H54 (cell line): ENCODE results near the gene MED31.
"Not testable (repeated sequence)": the region's sequence is repeated elsewhere in the genome, so short reads cannot be mapped to it uniquely, and the experiment has no call there.

Source experiments
- DNase-seq: peaks from one replicate; pipeline ENCODE4 v3.0.0; 2011; ENCODE audit warnings: low spot score, mixed read lengths; ENCODE audit not compliant: insufficient read length
- FAIRE-seq: peaks from 3 replicates; lab custom pipeline; 2011; peaks lifted over from hg19 to GRCh38; lab: Jason Lieb, UNC
- POLR2A ChIP-seq: IDR thresholded peaks from 2 replicates; pipeline ENCODE4 v1.6.1; 2011; ENCODE audit warnings: low read depth, mild to moderate bottlenecking, low read length

The MED31 gene

DNA sequence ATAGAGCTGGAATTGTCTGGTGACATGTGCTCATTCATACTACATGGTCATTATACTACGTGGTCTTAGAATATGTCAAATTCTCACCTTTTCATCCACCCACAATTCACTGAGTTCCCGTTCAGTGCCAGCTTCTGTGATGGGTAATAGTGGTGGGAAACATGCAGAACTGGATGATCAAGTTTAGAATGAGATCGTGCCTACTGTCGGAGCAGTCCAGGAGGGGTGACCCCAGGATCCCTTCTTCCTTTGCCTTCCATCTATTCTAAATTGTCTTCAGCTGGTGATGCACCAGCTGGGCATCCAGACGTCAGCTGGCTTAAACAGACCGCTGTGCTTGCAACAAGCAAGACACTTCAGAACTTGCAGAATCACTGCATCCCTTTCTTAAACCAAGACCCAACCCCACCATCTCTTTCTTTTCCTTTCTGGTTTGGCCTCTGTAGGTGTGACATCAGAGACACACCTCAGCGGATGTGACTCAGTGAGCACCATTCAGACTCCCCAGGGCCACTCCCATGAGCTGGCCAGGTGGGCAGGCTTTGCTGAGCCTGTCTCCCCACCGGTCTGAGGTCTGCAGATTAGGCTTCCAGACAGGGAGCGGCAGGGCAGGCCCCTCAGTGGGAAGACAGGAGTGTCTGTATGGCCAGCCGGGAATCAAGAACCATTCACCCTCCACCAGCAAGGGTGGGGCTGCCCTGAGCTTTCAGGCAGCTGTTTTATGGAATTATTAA, 18.2 kb upstream of the MED31 start:
- DNase-seq (no peak), FAIRE-seq (no peak)
- no peak for TF ChIP-seq POLR2A

DNA sequence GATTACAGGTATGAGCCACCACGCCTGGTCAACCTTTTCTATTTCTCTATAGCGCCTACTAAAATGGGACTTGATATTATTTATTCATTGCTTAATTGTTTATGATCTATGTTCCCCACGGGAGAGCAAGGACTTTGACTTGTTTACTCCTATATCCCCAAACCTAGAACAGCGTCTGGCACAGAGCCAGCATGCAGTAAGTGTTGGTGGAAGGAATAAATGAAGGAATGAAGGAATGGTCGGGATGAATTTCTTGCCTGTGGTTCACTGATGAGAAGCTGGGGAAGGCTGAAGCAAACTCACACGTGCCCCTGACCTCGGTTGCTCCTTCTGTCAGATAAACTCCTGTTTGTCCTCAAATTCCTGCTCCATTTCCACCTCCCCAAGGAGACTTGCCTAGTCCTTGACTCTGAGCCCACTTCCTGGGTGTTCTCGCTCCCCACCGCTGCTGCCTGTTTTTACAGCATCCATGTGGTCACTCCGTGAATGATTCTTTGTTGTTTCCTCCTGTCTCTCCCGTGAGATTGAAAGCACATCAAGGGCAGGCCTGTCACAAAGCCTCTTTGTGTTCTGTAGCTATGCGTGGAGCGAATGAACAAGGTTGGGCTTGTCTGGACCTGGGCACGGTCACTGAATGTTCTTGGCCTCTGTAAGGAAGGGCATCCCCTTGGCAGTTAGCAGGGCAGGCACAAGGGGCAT, 17.5 kb upstream of the MED31 start:
- no peak for TF ChIP-seq POLR2A
- no peak for FAIRE-seq
- DNase-seq: no peak

DNA sequence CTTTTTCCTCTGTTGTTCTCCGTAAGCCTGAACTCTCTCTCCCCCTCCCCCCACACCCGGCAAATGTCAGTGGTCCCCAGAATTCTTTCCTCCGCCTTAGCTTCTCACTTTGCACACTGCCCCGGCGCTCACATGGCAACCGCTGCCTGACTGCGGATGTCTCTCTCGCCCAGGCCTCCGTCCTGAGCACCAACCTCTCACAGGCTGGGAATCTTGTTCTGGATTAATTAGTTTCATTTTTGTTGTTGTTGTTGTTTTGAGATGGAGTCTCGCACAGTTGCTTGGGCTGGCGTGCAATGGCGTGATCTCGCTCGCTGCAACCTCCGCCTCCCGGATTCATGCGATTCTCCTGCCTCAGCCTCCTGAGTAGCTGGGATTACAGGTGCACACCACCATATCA, 16.8 kb upstream of the MED31 start:
- no peak for FAIRE-seq
- TF ChIP-seq POLR2A: no peak
- DNase-seq: no peak

DNA sequence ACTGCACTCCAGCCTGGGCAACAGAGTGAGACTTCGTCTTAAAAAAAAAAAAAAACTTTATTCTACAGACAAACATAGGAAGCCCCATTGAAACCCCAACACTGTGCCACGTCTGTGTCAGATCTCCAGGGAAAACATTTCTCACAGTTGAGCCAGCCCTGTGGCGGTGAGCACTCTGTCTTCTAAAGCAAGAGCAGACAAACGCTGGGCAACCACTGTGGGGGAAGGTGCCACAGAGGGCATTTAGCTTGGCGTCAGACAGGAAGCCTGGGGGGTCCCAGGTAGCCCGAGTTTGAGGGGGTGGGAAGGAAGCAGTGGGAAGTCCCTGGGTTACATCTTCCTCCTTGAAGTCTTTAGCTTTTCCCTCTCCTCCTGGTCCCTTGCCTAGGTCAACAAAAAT, 16.1 kb upstream of the MED31 start:
- FAIRE-seq (no peak), DNase-seq (no peak)
- no peak for TF ChIP-seq POLR2A

DNA sequence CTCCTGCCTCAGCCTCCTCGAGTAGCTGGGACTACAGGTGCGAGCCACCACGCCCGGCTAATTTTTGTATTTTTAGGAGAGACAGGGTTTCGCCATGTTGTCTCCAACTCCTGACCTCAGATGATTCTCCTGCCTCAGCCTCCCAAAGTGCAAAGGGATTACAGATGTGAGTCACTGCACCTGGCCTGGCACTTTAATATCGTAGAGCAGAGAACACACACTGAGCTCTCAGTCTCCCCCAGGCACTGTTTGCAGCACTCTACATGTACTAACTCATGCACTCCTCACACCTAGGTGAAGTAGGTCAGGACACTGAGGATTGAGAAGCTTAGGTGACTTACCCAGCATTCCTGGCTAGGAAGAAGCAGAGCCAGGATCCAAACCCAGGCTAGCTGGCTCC, 15.2 kb upstream of the MED31 start:
- DNase-seq (no peak), FAIRE-seq (no peak)
- TF ChIP-seq POLR2A: no peak

DNA sequence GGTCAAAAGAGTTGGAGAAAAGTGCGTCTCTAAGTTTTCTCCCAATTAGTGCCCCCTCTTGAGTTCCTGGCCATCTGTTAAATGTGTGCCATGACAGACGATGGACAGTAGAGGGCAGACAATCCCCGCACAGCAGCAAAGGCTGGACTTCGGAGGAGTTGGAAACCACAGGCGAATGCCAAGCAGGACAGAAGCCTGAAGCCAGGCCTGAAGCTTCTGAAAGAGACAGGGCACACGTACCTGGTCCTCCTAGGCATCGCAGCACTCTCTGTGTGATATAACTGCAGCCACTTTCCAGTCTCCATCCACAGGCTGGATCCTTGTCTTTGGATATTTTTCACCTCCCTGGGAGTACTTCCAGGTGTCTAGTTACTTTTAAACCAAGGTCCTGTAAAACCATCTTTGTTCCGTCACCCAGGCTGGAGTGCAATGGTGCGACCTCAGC, 14.7 kb upstream of the MED31 start:
- no peak for TF ChIP-seq POLR2A
- DNase-seq (peak; percentile 82), FAIRE-seq (peak; percentile 69)

DNA sequence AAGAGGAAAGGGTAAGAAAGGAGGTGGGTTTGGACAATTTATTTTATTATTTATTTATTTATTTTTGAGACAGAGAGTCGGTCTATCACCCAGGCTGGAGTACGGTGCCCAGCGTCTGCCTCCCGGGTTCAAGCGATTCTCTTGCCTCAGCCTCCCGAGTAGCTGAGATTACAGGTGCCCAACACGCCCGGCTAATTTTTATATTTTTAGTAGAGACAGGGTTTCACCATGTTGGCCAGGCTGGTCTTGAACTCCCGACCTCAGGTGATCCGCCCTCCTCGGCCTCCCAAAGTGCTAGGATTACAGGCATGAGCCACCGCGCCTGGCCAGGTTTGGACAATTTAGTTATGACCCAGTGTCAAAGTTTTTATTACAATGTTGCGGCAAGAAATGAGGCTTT, 11.8 kb upstream of the MED31 start:
- DNase-seq, FAIRE-seq: not testable (repeated sequence)

DNA sequence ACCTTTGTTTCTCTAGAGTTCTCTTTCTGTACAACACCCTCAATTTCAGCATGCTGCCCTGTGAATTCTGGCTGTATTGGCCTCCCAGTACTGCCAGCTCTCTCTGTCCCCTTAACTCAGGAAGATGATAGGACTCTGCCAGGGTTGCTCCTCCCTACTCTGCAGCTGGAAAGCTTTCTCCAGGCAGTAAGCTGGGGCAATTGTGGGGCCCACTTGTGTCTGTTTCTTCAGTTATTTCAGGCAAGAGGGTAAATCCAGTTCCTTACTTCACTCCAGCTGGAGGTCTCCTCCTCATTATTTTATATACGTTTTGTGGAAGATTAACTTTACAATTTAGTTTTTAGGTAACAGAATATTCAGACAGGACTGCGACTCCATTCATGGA, 10.1 kb upstream of the MED31 start:
- TF ChIP-seq POLR2A: no peak
- DNase-seq (no peak), FAIRE-seq (no peak)

DNA sequence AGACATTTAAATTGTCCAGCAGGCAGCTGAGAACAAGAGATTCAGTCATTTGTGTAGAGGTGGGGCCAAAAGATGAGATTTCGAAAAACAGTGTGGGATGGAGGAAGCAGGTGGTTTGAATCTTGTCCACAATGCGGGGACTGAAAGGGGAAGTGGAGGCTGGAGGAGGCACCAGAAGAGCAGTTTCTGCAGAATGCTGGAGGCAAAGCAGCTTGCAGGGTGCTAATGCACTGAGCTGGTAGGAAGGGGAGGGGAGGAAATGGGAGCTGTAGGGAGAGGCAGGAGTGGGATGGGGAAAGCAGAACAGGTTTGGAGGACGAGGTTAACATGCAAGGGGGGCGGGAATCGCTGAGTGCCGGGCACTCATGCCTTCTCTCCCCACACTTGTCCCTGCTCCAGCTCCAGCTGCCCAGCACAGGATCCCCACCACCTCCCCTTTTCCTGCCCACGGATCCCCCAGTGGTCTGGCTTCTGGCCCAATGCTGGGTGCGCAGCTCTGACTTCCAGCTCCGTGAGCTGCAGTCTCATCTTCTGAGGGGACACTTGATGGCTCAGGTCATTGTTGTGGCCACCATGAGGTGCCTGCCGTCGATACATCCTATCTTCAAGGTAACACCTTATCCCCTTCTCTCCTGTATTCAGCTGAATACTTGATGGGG, 9.5 kb upstream of the MED31 start:
- no peak for TF ChIP-seq POLR2A
- no peak for FAIRE-seq
- no peak for DNase-seq

DNA sequence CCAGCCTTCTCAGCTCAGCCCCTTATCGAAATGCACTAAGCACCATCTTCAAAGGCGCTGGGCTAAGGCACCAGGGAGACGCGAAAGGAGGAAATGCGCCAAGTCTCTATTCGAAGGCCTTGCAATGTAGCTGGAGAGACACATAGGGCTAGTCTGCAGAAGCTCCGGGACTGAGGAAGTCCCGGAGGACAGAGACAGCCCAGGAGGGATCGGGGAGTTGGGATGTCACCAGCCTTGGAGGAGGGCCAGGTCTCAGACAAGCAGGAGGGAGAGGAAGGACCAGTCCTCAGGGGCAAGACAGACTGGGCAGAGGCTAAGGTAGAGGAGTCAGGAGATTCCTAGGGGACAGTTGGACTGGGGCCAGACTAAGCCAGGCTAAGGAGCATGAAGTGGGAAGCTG, 8.7 kb upstream of the MED31 start:
- TF ChIP-seq POLR2A: no peak
- DNase-seq (no peak), FAIRE-seq (no peak)

DNA sequence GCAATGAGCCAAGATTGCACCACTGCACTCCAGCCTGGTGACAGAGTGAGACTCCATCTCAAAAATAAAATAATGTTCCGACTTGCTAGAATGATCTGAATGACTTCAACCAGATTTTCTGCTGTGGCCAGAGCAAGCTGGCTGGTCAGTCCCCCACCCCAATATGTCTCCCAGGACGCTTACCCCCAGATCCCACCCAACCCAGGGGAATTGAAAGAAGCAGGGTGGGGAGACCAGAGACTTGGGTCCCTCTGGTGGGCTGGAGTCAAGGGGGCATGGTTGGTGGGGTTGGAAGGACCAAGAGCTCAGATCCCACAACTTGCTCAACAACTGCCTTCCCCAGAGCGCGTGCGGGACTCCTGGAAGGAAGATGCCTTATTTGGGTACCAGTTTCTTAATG, 7.0 kb upstream of the MED31 start:
- not testable (repeated sequence) for FAIRE-seq

DNA sequence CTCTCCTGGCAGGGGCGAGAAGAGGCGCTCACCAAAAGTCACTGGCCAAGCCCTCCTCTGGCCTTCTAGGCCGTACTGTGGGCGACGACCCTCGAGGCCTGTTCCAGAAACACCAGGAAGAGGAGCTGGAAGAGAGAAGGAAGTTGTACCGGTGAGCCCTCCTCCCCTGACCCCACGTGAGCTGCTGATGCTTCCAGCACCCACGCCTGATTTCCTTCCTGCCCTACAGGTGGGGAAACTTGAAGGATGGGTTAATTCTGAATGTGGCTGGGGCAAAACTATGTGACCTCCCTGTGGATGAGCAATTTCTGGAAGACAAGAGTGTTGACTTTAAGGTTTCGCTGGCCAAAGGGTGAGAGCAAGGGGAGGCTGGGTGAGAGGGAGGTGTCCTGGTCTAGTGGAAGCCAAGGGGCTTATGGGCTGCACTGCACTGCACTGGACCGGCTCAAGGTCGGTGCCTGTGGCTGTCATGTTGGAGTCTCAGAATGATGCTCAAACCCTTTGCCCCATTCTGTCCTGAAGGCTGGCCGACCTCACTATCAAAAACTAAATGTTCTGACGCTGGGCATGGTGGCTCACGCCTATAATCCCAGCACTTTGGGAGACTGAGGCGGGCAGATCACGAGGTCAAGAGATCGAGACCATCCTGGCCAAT, 6.4 kb upstream of the MED31 start:
- DNase-seq: no peak
- no peak for TF ChIP-seq POLR2A
- FAIRE-seq: no peak

More for the DNA sequence above, 7.0 kb upstream of the MED31 start:
- not testable (repeated sequence) for DNase-seq

DNA sequence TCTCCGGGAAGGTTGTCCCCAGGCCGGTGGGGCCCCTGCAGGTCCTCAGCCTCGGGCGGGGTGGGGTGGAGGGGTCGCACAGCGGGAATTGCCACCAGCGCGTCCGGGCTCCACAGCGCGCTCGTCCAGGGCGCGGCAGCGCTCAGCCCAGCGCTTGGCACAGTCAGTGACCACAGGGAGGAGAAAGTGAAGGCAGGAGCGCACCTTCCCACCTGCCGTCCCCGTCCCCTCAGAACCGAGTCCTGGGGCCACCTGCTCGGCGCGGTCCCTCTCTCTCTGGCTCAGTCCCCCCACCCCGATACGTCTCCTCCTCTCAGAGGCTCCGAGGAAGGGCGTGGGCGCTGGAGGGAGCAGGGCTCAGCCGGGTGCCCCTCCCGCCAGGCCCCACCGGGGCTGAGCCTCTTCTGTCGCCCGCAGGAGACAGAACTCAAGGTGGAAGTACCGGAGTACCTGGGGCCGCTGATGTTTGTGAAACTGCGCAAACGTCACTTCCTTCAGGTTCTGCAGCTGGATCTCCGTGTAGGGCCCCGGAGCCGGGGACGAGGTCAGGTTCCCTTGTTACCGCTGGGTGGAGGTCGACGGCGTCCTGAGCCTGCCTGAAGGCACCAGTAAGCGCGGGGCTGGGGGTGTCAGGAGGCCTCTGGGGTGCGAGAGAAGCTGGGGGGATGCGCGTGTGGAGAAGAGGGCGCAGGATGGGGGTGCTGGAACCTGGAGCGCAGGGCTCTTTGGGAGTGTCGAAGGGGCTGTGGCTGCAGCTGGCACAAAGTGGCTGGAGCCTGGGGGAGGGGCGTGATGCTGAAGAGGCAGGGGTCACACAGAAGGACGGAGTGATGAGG, 5.6 kb upstream of the MED31 start:
- not testable (repeated sequence) for DNase-seq, FAIRE-seq

DNA sequence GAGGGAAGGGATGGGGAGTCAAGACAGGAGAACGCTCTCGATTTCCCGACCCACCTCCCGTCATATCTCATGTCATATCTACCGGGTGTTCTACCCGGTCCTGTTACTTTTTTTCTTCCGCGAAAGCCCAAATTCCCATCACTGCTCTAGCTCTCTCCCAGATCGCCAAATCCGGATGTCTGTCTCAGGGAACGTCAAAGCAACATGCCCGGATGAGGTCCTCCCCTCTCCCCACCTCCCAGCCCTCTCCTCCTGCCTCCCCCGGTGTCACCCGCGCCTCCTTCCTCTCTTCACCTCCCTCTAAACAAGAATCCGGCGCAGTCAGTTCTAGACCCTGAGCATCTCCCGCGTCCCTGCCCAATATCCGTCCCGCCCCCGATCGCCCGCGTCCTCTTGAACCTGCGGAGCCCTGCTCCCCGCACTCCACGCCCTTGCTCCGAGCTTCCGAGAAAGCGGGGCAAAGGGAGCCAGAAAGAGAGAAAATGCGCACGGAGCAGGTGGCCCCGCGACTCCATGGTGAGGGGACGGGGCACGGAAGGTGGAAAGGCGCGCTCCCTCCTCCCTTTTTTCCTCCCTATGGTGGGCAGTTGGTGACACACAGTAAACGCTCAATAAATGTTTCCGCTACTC, 4.4 kb upstream of the MED31 start:
- not testable (repeated sequence) for DNase-seq, FAIRE-seq
